ENCODE results near the gene RASGRP1. TPM values are rescaled to one million over a fixed set of nuclear protein-coding genes. Genes with fewer than 3 reads are reported as not detected.

RASGRP1 gene
- total and polyA plus RNA-seq, 10 of the 15 experiments (the other 5 are each of a cell fraction or from before 2014, with no cell fraction given), result 5.6 to 234 (median 20.9) TPM

- FAIRE-seq, result no peak
- POLR2A ChIA-PET, result interaction anchor here (0.8 to 1.7 kb wide), 3 partner anchors 9 to 167 kb away, joined by 4 to 8 read pairs (median 5); no protein-coding TSS in a partner anchor
- CTCF ChIA-PET, result interaction anchor here (1.0 to 5.9 kb wide), 5 partner anchors 9 to 184 kb away, joined by 3 to 35 read pairs (median 4); no protein-coding TSS in a partner anchor
- no peak overlapping the region for H3K4me2 ChIP-seq (ENCODE audit: control insufficient read depth, insufficient read depth)
- H3K4me1 ChIP-seq (ENCODE audit: control insufficient read depth, insufficient read depth, low read length), result peaks cover 11% of the 10 kb centered on the region
- no peaks in the 10 kb centered on the region for H3K79me2 ChIP-seq (ENCODE audit: control insufficient read depth, insufficient read depth, low read length)
- SMC1A ChIA-PET (ENCODE audit: uncharacterized antibody, unreplicated experiment), result interaction anchor here (0.7 to 17.5 kb wide), 12 partner anchors 8 to 180 kb away, joined by 3 to 208 read pairs (median 4); no protein-coding TSS in a partner anchor
- 81% methylated on average over 4 of the region's 4 CpGs for WGBS (ENCODE audit: insufficient coverage, insufficient replicate concordance, low lambda C conversion rate, missing lambda C conversion rate)
- H3K9me3 ChIP-seq (replicated peaks; ENCODE audit: control insufficient read depth, insufficient read depth, low read length), result no peaks in the 10 kb centered on the region
- intact Hi-C loops (cut with micrococcal nuclease; ENCODE audit: unreplicated experiment) (loop anchor here (5.0 kb wide), 2 partner anchors 35 to 65 kb away; no protein-coding TSS in a partner anchor), in situ Hi-C loops (cut with MboI) (no loop called here)
- no peaks in the 10 kb centered on the region for H3K27me3 ChIP-seq (replicated peaks in 1 of 2; ENCODE audit: control insufficient read depth in 2 of 2, insufficient read depth in 2 of 2, low read length in 1 of 2)
- no peak overlapping the region for H3K27ac ChIP-seq (ENCODE audit: control insufficient read depth, insufficient read depth)
- no peak overlapping the region for H2AFZ ChIP-seq (ENCODE audit: control insufficient read depth, low read depth, low read length)
- no peaks in the 10 kb centered on the region for H4K20me1 ChIP-seq (ENCODE audit: control insufficient read depth, insufficient read depth)
- no peak overlapping the region for H3K9ac ChIP-seq (ENCODE audit: control insufficient read depth, insufficient read depth, low read length)
- DNase-seq (ENCODE audit: low read depth, low spot score), result no peak
- no peak for ATAC-seq
- H3K36me3 ChIP-seq (ENCODE audit: control insufficient read depth in 2 of 2, insufficient read depth in 2 of 2, low read length in 1 of 2), result peaks cover 18 to 19% of the 10 kb centered on the region in 2 experiments; a peak in 3 of 4 replicates
- no peak overlapping the region for H3K4me3 ChIP-seq
- RAD21 ChIA-PET (ENCODE audit: unreplicated experiment), result interaction anchor here (1.0 to 1.8 kb wide), 3 partner anchors 43 to 183 kb away, joined by 3 to 4 read pairs (median 3); no protein-coding TSS in a partner anchor
- no TSS peak for BruUV-seq (replicated peaks)
- no peak for TF ChIP-seq JUND (IDR thresholded peaks at IDR 0.05; ENCODE audit: low read depth, low read length)
- TF ChIP-seq ZNF687 (IDR thresholded peaks at IDR 0.05), result no peak
- TF ChIP-seq BMI1 (IDR thresholded peaks at IDR 0.05; ENCODE audit: borderline replicate concordance), result no peak
- TF ChIP-seq ZNF274 (IDR thresholded peaks at IDR 0.05; ENCODE audit: insufficient read depth, insufficient read length), result no peak
- no peak for TF ChIP-seq USF1 (IDR thresholded peaks at IDR 0.05; ENCODE audit: borderline replicate concordance, extremely low read length, insufficient read depth, low read depth, low read length)
- TF ChIP-seq FOXM1 (IDR thresholded peaks at IDR 0.05; ENCODE audit: low read depth, low read length), result no peak
- TF ChIP-seq MTA2 (IDR thresholded peaks at IDR 0.05; ENCODE audit: low read depth), result no peak
- TF ChIP-seq EED (IDR thresholded peaks at IDR 0.05; ENCODE audit: low read depth), result no peak
- no peak for TF ChIP-seq EP300 (IDR thresholded peaks at IDR 0.05; ENCODE audit: borderline replicate concordance in 1 of 2, control insufficient read depth in 1 of 2, low read depth in 2 of 2, low read length in 2 of 2)
Observed at GRCh38 chr15:38506997-38507396, 57.6 kb downstream of the RASGRP1 start.

All from GM12878 (cell line).